ENCODE measurements around the gene GOLGA6L10. TPM values are rescaled to one million over a fixed set of nuclear protein-coding genes. Genes with fewer than 3 reads are reported as not detected.
"Not testable (repeated sequence)": the region's sequence is repeated elsewhere in the genome, so short reads cannot be mapped to it uniquely, and the experiment has no call there.

GOLGA6L10 gene
- total RNA-seq, 4 donors from 2014 or later = 0.39 to 1.2 (median 0.85) TPM

DNA sequence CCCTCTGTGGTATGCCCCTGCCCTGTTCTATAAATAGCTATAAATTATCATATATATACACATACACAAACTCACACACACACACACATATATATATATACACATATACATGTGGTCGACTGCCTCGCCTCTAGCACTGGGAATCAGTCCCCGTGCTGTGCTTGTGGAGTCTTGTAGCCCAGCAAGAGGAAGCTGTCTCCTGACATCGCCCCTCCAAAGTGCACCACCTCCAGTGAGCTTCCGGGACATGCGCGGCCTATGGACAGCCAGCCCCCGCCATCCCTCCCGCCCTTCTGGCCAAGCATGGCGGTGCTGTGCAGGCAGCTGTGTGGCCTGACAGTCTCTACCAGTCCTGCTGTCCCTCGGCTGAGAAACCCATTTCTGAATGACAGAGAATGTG, 11.2 kb downstream of the GOLGA6L10 start:
- intact Hi-C loops (cut with DNase I; ENCODE audit: low total_unique reads); H3K4me3 ChIP-seq (ENCODE audit: low read depth, poor library complexity, severe bottlenecking): not testable (repeated sequence)
- WGBS, 2 donors = 81 to 97% methylated on average over 4 to 5 of the region's 11 CpGs
- peak in 1 of 2 donors; percentile 64 for DNase-seq (ENCODE audit: low spot score in 2 of 2)

DNA sequence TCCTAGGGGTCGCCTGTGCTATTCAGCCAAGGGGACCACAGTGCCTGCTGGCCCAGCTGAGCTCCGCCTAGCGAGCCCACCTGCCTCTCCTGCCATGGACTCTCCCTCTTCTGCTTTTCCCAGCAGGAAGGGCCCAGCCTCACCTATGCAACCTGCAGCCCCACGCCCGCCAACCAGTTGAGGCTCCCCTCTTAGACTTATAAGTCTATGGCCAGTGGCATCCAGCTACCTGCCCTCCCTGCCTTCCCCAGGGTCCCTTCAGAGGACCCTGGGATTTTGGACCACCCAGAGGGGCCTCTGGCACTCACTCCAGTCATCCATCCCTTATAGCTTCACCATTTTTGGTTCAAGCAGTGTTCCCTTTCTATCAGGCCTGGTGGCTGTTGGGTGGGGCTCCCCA, 12.2 kb downstream of the GOLGA6L10 start:
- H3K4me3 ChIP-seq (ENCODE audit: low read depth, poor library complexity, severe bottlenecking); intact Hi-C loops (cut with DNase I; ENCODE audit: low total_unique reads): not testable (repeated sequence)
- WGBS, 2 donors = 92 to 93% methylated on average over 5 of the region's 5 CpGs
- DNase-seq (ENCODE audit: low spot score in 2 of 2) = peak in 1 of 2 donors; percentile 54

DNA sequence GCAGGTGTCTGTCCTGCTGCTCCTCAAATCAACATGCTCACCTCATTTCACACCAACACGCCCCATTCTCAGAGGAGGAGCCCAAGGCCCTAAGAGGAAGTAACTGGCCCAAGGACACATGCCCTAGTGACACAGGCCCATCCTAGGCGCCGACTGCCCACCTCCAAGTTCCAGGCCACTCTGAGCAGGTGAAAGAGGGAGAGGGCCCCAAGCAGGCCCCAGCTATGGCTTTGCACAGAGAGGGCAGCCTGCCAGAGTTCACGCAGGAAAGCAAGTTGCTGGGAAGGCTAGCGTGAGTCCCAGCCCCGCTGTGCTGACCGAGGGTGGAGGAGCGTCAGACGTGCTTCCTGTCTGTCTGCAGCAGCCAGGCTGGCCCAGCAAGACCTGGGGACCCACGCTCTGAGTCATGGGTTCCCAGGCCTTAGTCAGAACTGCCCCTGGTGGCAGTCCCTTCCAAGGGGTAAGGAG, 13.1 kb downstream of the GOLGA6L10 start:
- peak in 1 of 2 donors; percentile 61 for DNase-seq (ENCODE audit: low spot score in 2 of 2)
- H3K4me3 ChIP-seq (ENCODE audit: low read depth, poor library complexity, severe bottlenecking); intact Hi-C loops (cut with DNase I; ENCODE audit: low total_unique reads): not testable (repeated sequence)
- WGBS, 2 donors = 68 to 85% methylated on average over 6 to 9 of the region's 10 CpGs

DNA sequence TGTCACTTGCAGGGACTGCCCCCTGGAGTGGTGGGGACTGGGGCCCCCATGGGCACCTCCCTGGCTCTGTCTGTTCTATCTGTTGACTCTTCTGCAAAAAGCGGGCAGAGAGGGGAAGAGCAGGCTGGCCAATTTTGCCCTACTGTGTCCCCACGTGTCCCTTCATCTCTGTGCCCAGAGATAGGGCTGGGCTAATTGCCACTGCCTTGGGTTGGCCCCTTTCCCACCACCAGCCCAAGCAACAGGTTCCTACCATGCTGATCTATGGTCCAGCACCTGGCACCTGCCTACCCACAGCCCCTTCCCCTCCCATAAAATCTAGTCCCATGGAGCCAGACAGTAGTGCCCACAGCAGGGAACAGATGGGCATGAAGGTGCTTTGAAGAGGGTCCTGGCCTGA, 14.3 kb downstream of the GOLGA6L10 start:
- H3K4me3 ChIP-seq (ENCODE audit: low read depth, poor library complexity, severe bottlenecking); intact Hi-C loops (cut with DNase I; ENCODE audit: low total_unique reads): not testable (repeated sequence)
- 82 to 87% methylated on average over 2 of the region's 2 CpGs for WGBS, 2 donors
- DNase-seq (ENCODE audit: low spot score in 2 of 2) = peak in 1 of 2 donors; percentile 49

DNA sequence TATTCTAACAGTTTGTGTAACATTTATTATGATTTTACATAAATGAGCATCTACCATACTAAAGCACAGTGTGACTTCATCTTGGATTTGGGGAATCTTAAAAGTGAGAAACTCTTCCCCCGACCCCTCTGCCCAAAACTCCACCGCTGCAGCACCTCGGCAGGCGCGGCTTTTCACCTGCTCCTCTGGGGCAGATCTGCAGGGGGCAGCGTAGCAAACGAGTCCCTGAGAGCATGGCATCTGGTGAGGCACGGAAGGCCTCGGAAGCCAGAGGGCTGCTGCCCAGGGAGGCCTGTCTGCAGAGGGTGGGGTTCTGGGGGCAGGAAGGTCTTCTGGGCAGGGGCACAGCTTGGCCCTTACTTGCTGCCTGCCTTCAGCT, 14.7 kb downstream of the GOLGA6L10 start:
- DNase-seq (ENCODE audit: low spot score in 2 of 2); intact Hi-C loops (cut with DNase I; ENCODE audit: low total_unique reads); H3K4me3 ChIP-seq (ENCODE audit: low read depth, poor library complexity, severe bottlenecking): not testable (repeated sequence)
- no CpG with 5 or more reads among the region's 9 CpGs for WGBS, 2 donors

- intact Hi-C loops (cut with DNase I; ENCODE audit: low total_unique reads); H3K4me3 ChIP-seq (ENCODE audit: low read depth, poor library complexity, severe bottlenecking): not testable (repeated sequence)
- WGBS, 2 donors = 82 to 89% methylated on average over 3 to 26 of the region's 43 CpGs
- DNase-seq (ENCODE audit: low spot score in 2 of 2) = peak in 1 of 2 donors; percentile 64
Observed at GRCh38 chr15:82333603-82334553, 15.4 kb downstream of the GOLGA6L10 start.

DNA sequence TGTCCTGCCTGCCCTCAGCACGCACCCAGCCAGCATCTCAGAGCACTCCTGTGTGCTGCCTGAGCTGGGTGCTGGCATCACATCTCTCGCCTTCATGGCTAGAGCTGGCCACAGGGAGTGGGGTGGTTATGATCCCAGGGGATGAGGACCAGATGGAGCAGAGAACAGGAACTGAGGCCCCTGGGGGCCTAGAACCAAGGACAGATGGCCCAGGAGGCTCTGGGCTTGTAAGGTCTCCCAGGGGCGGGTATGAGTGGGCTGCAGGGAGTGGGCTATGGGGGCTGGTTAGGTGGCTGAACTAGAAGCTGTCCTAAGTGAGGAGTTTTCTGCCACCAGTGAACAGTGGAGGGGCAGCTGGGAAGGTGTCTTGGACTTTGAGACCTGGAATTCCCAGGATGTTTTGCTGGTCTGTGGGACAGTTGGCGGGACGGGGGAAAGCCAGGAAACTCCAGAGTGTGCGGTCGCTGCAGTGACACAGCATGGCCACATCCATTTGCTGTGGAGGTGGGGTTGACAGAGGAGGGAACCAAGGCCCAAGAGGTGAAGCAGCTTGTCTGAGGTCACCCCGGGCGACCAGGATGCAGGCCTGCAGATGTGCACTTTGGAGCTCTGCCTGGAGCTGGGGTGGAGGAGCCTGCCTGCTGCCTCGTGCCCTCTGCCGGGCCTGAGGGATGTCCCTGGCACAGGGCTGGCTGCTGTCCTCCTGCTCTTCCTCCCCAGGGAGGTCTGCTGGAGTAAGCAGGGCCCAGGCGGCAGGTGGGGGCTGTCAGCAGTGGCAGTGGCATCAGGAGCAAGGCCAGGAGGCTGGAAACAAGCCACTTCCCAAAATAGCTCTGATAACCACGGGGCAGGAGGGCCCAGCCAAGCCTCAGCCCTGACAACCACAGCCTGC, 16.3 kb downstream of the GOLGA6L10 start:
- WGBS, 2 donors = 90 to 100% methylated on average over 1 to 3 of the region's 13 CpGs
- H3K4me3 ChIP-seq (ENCODE audit: low read depth, poor library complexity, severe bottlenecking); intact Hi-C loops (cut with DNase I; ENCODE audit: low total_unique reads): not testable (repeated sequence)
- peak in 1 of 2 donors; percentile 83 for DNase-seq (ENCODE audit: low spot score in 2 of 2)

- peak in 1 of 2 donors; percentile 68 for DNase-seq (ENCODE audit: low spot score in 2 of 2)
- 100% methylated on average over 1 of the region's 3 CpGs; no CpG with 5 or more reads in 1 of the 2 donors for WGBS, 2 donors
Observed at GRCh38 chr15:82331576-82332304, 17.5 kb downstream of the GOLGA6L10 start.

GRCh38 chr15:82330921-82331320, 18.4 kb downstream of the GOLGA6L10 start:
- peak in 1 of 2 donors; percentile 34 for DNase-seq (ENCODE audit: low spot score in 2 of 2)
- 100% methylated on average over 1 to 2 of the region's 11 CpGs for WGBS, 2 donors
- intact Hi-C loops (cut with DNase I; ENCODE audit: low total_unique reads); H3K4me3 ChIP-seq (ENCODE audit: low read depth, poor library complexity, severe bottlenecking): not testable (repeated sequence)

More at GRCh38 chr15:82331576-82332304, 17.5 kb downstream of the GOLGA6L10 start:
- intact Hi-C loops (cut with DNase I; ENCODE audit: low total_unique reads); H3K4me3 ChIP-seq (ENCODE audit: low read depth, poor library complexity, severe bottlenecking): not testable (repeated sequence)

GRCh38 chr15:82329039-82329438, 20.2 kb downstream of the GOLGA6L10 start:
- no CpG with 5 or more reads among the region's 13 CpGs for WGBS, 2 donors

GRCh38 chr15:82327372-82327771, 21.9 kb downstream of the GOLGA6L10 start:
- peak in 1 of 2 donors; percentile 40 for DNase-seq (ENCODE audit: low spot score in 2 of 2)
- H3K4me3 ChIP-seq (ENCODE audit: low read depth, poor library complexity, severe bottlenecking); intact Hi-C loops (cut with DNase I; ENCODE audit: low total_unique reads): not testable (repeated sequence)
- WGBS, 2 donors = no CpG with 5 or more reads among the region's 10 CpGs

More at GRCh38 chr15:82329039-82329438, 20.2 kb downstream of the GOLGA6L10 start:
- intact Hi-C loops (cut with DNase I; ENCODE audit: low total_unique reads); H3K4me3 ChIP-seq (ENCODE audit: low read depth, poor library complexity, severe bottlenecking): not testable (repeated sequence)
- peak in 1 of 2 donors; percentile 10 for DNase-seq (ENCODE audit: low spot score in 2 of 2)

DNA sequence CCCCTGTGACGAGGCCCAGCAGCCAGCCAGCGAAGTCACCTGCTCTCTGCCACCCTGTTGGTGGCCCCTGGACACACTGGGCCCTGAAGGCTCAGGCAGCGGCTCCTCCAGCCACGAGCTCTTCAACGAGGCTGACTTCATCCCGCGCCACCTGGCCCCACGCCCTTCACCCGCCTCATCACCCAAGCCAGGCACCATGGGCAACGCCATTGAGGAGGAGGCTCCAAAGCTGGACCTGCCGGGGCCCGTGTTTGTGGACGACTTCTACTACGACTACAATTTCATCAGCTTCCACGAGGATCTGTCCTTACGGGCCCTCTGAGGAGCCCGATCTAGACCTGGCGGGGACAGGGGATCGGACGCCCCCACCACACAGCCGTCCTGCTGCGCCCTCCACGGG, 22.4 kb downstream of the GOLGA6L10 start:
- WGBS, 2 donors = 66 to 81% methylated on average over 12 to 15 of the region's 23 CpGs

GRCh38 chr15:82325646-82326045, 23.6 kb downstream of the GOLGA6L10 start:
- H3K4me3 ChIP-seq (ENCODE audit: low read depth, poor library complexity, severe bottlenecking); intact Hi-C loops (cut with DNase I; ENCODE audit: low total_unique reads): not testable (repeated sequence)
- DNase-seq (ENCODE audit: low spot score in 2 of 2) = peak in 1 of 2 donors; percentile 67
- WGBS, 2 donors = 96% methylated on average over 2 of the region's 10 CpGs; no CpG with 5 or more reads in 1 of the 2 donors

More for the DNA sequence above, 22.4 kb downstream of the GOLGA6L10 start:
- DNase-seq (ENCODE audit: low spot score in 2 of 2) = peak in 1 of 2 donors; percentile 75
- intact Hi-C loops (cut with DNase I; ENCODE audit: low total_unique reads); H3K4me3 ChIP-seq (ENCODE audit: low read depth, poor library complexity, severe bottlenecking): not testable (repeated sequence)

DNA sequence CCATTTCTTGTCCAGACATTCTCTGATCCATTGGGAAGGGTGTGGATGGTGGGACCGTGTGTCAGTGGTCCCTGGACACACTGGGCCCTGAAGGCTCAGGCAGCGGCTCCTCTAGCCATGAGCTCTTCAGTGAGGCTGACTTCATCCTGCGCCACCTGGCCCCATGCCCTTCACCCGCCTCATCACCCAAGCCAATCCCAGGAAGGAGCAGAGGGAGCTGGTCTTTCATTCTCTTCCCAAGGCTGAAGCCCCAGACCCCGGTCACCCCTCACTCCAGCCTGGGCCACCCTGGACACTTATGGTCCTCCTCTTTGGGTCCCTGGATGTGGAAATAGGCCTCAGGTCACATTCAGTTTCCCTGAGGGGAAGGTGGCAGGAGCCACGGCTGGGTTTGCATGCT, 24.4 kb downstream of the GOLGA6L10 start:
- H3K4me3 ChIP-seq (ENCODE audit: low read depth, poor library complexity, severe bottlenecking); intact Hi-C loops (cut with DNase I; ENCODE audit: low total_unique reads): not testable (repeated sequence)
- WGBS, 2 donors = 62 to 63% methylated on average over 5 of the region's 6 CpGs
- peak in 1 of 2 donors; percentile 57 for DNase-seq (ENCODE audit: low spot score in 2 of 2)
